ENCODE results near the gene PRPS1.

PRPS1 gene

DNA sequence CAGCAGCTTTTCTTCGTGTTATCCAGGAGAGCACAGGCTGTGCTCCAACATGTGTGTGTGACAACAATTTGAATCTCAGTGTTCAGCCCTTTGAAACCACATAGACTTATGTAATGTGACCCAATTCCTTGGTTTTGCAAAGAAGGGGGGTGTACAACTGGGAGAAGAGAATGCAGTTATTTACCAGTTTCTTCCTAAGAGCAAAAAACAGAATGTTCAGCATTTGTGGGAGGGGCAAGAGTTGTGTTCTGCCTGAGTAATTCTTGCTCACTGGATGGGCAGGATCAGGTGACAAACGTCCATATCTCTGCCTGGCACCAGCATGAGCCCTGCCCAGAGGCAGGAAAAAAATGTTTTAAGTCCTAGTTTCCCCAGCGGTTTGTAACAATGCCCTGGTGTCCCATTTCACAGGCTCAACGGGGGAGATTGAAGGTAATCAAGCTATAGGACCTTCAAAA, 72.0 kb downstream of the PRPS1 start:
- Histone ChIP-seq H3K4me1 (ENCODE audit: control insufficient read depth, insufficient read depth, low read length) (no peaks in the 10 kb centered on the region), H3K27me3 (ENCODE audit: control insufficient read depth, insufficient read depth, low read length) (no peaks in the 10 kb centered on the region), H3K36me3 (ENCODE audit: control insufficient read depth, insufficient read depth, low read length) (no peaks in the 10 kb centered on the region), H3K27ac (ENCODE audit: low read depth, low read length) (no peak overlapping the region), H3K9ac (ENCODE audit: low read length) (no peak overlapping the region), H3K4me3 (ENCODE audit: low read length) (no peak overlapping the region)

Measured in rectal smooth muscle tissue (tissue), 1 donor.